Measurements from ENCODE around the gene GLRA3. TPM values are rescaled to one million over a fixed set of nuclear protein-coding genes. Genes with fewer than 3 reads are reported as not detected.

The GLRA3 gene
- total RNA-seq, 6 experiments from 2014 or later, result not detected

GRCh38 chr4:174775366-174775765, 53.7 kb downstream of the GLRA3 start:
- no peak overlapping the region for H3K4me3 ChIP-seq
- no peaks in the 10 kb centered on the region for H3K36me3 ChIP-seq
- ATAC-seq, result no peak
- no peak for DNase-seq
- H3K27ac ChIP-seq, result no peak overlapping the region
- no peak for TF ChIP-seq CTCF (IDR thresholded peaks at IDR 0.05)
- no peak for TF ChIP-seq POLR2A (IDR thresholded peaks at IDR 0.05)
- no peaks in the 10 kb centered on the region for H3K4me1 ChIP-seq
- intact Hi-C loops (cut with DNase I), result no loop called here
- 13% methylated on average over 1 of the region's 1 CpG for WGBS (ENCODE audit: insufficient coverage, low coverage, low lambda C conversion rate, missing lambda C conversion rate)
- H3K27me3 ChIP-seq, result no peaks in the 10 kb centered on the region
- H3K9me3 ChIP-seq, result no peaks in the 10 kb centered on the region

GRCh38 chr4:174764105-174764729, 64.8 kb downstream of the GLRA3 start:
- Histone ChIP-seq H3K27ac (no peak overlapping the region), H3K36me3 (no peaks in the 10 kb centered on the region), H3K4me3 (no peak overlapping the region), H3K9me3 (no peaks in the 10 kb centered on the region), H3K4me1 (no peaks in the 10 kb centered on the region), H3K27me3 (no peaks in the 10 kb centered on the region)
- TF ChIP-seq CTCF (IDR thresholded peaks at IDR 0.05) (peak; percentile 51 to 72 (median 66)), POLR2A (IDR thresholded peaks at IDR 0.05) (no peak)
- intact Hi-C loops (cut with DNase I), result no loop called here
- ATAC-seq, result peak; percentile 70 to 83 (median 78)
- no peak for DNase-seq
- WGBS (ENCODE audit: insufficient coverage, low coverage, low lambda C conversion rate, missing lambda C conversion rate), result 39% methylated on average over 7 of the region's 7 CpGs

GRCh38 chr4:174763454-174764104, 65.5 kb downstream of the GLRA3 start:
- H3K36me3 ChIP-seq, result no peaks in the 10 kb centered on the region
- intact Hi-C loops (cut with DNase I), result no loop called here
- no peaks in the 10 kb centered on the region for H3K9me3 ChIP-seq
- TF ChIP-seq CTCF (IDR thresholded peaks at IDR 0.05), result no peak
- no peak for TF ChIP-seq POLR2A (IDR thresholded peaks at IDR 0.05)
- H3K4me3 ChIP-seq, result no peak overlapping the region
- no peaks in the 10 kb centered on the region for H3K4me1 ChIP-seq
- no peaks in the 10 kb centered on the region for H3K27me3 ChIP-seq
- 58% methylated on average over 4 of the region's 4 CpGs for WGBS (ENCODE audit: insufficient coverage, low coverage, low lambda C conversion rate, missing lambda C conversion rate)
- ATAC-seq, result no peak
- no peak overlapping the region for H3K27ac ChIP-seq
- no peak for DNase-seq

GRCh38 chr4:174761451-174761850, 67.6 kb downstream of the GLRA3 start:
- Histone ChIP-seq H3K27ac (no peak overlapping the region), H3K4me1 (no peaks in the 10 kb centered on the region), H3K4me3 (no peak overlapping the region), H3K36me3 (no peaks in the 10 kb centered on the region), H3K9me3 (no peaks in the 10 kb centered on the region), H3K27me3 (no peaks in the 10 kb centered on the region)
- no peak for ATAC-seq
- intact Hi-C loops (cut with DNase I), result no loop called here
- no peak for DNase-seq
- TF ChIP-seq POLR2A (IDR thresholded peaks at IDR 0.05), result no peak
- no peak for TF ChIP-seq CTCF (IDR thresholded peaks at IDR 0.05)
- WGBS (ENCODE audit: insufficient coverage, low coverage, low lambda C conversion rate, missing lambda C conversion rate), result 56% methylated on average over 1 of the region's 1 CpG
